Nephron (organoid): ENCODE measurements around the gene PRR22.

Experiments used
- H3K27ac Mint-ChIP-seq, 3 experiments: 2 replicates each; pipeline ENCODE4 v1.8.0; 2020; ENCODE audit warnings: mixed read lengths in 3 of 3, mild to moderate bottlenecking in 2 of 3, moderate library complexity in 1 of 3
- H3K27me3 Mint-ChIP-seq: 2 replicates; pipeline ENCODE4 v1.8.0; 2021; ENCODE audit warnings: low read depth, mild to moderate bottlenecking, moderate library complexity, mixed read lengths
- H3K36me3 Mint-ChIP-seq: 2 replicates; pipeline ENCODE4 v1.8.0; 2020; ENCODE audit warnings: low read depth, mixed read lengths
- H3K4me1 Mint-ChIP-seq: 2 replicates; pipeline ENCODE4 v1.8.0; 2020; ENCODE audit warnings: mixed read lengths
- H3K4me3 Mint-ChIP-seq, 3 experiments: 2 replicates each; pipeline ENCODE4 v1.8.0; 2020; ENCODE audit warnings: mild to moderate bottlenecking in 3 of 3, mixed read lengths in 3 of 3, moderate library complexity in 2 of 3
- H3K9me3 Mint-ChIP-seq: 2 replicates; pipeline ENCODE4 v1.8.0; 2020; ENCODE audit warnings: mixed read lengths
- CTCF ChIP-seq, 3 experiments: fragments of 200-600 bp; sonication (generic); IDR thresholded peaks; one replicate each; pipeline ENCODE4 v1.5.0; 2021; ENCODE audit warnings: antibody characterized with exemption in 3 of 3; ENCODE audit not compliant: unreplicated experiment in 3 of 3

PRR22 gene

GRCh38 chr19:5804516-5805461 lies 20.2 kb upstream of the PRR22 start, which contains the start of gene NRTN:
Gene NRTN (plus strand): TSS chr19:5805067. CDS start chr19:5824166, 19,099 bp downstream.
- no peak for TF ChIP-seq CTCF (IDR thresholded peaks at IDR 0.05; ENCODE audit: unreplicated experiment in 3 of 3)
- Mint-ChIP-seq H3K36me3 (no peaks in the 10 kb centered on the region), H3K9me3 (no peaks in the 10 kb centered on the region), H3K4me1 (peaks cover 16% of the 10 kb centered on the region), H3K27me3 (peaks cover 49% of the 10 kb centered on the region), H3K4me3 (peak within 1 kb of the TSS; percentile 76 to 83 (median 79)), H3K27ac (peak within 1 kb of the TSS in 1 of 3 experiments; percentile 61)

GRCh38 chr19:5803752-5804515 lies 19.4 kb upstream of the PRR22 start:
- TF ChIP-seq CTCF (IDR thresholded peaks at IDR 0.05; ENCODE audit: unreplicated experiment in 3 of 3), result peak; percentile 95 to 99 (median 99)
- peak overlapping the region; percentile 76 to 83 (median 79) for H3K4me3 Mint-ChIP-seq
- H3K4me1 Mint-ChIP-seq, result peaks cover 24% of the 10 kb centered on the region
- H3K27me3 Mint-ChIP-seq, result peaks cover 48% of the 10 kb centered on the region
- H3K27ac Mint-ChIP-seq, result peak overlapping the region in 2 of 3 experiments; percentile 61 to 66
- no peaks in the 10 kb centered on the region for H3K36me3 Mint-ChIP-seq
- H3K9me3 Mint-ChIP-seq, result no peaks in the 10 kb centered on the region

- no peak for TF ChIP-seq CTCF (IDR thresholded peaks at IDR 0.05; ENCODE audit: unreplicated experiment in 3 of 3)
- Mint-ChIP-seq H3K9me3 (no peaks in the 10 kb centered on the region), H3K27ac (peak overlapping the region in 2 of 3 experiments; percentile 19 to 66), H3K27me3 (peaks cover 42% of the 10 kb centered on the region), H3K36me3 (no peaks in the 10 kb centered on the region), H3K4me1 (peaks cover 26% of the 10 kb centered on the region), H3K4me3 (peak overlapping the region; percentile 69 to 78 (median 70))
Observed at GRCh38 chr19:5803441-5803751, 18.9 kb upstream of the PRR22 start.

- Mint-ChIP-seq H3K4me3 (peak overlapping the region; percentile 44 to 70 (median 57)), H3K27me3 (peaks cover 34% of the 10 kb centered on the region), H3K36me3 (no peaks in the 10 kb centered on the region), H3K4me1 (peaks cover 26% of the 10 kb centered on the region), H3K27ac (peak overlapping the region in 2 of 3 experiments; percentile 26 to 63), H3K9me3 (no peaks in the 10 kb centered on the region)
- no peak for TF ChIP-seq CTCF (IDR thresholded peaks at IDR 0.05; ENCODE audit: unreplicated experiment in 3 of 3)
Observed at GRCh38 chr19:5801796-5802619, 17.5 kb upstream of the PRR22 start.

- Mint-ChIP-seq H3K27me3 (peaks cover 24% of the 10 kb centered on the region), H3K27ac (no peak overlapping the region), H3K9me3 (no peaks in the 10 kb centered on the region), H3K4me3 (no peak overlapping the region), H3K4me1 (peaks cover 26% of the 10 kb centered on the region), H3K36me3 (no peaks in the 10 kb centered on the region)
- no peak for TF ChIP-seq CTCF (IDR thresholded peaks at IDR 0.05; ENCODE audit: unreplicated experiment in 3 of 3)
Observed at GRCh38 chr19:5800361-5801270, 16.1 kb upstream of the PRR22 start.
